Neuron (in vitro differentiated cells): ENCODE results near the gene TMPRSS9.
"Not testable (repeated sequence)": the region's sequence is repeated elsewhere in the genome, so short reads cannot be mapped to it uniquely, and the experiment has no call there.

Source experiments
- H2AFZ ChIP-seq: one replicate; pipeline ENCODE4 v1.6.1; 2013; ENCODE audit warnings: low read depth, mild to moderate bottlenecking, inconsistent platforms, low read length, moderate library complexity
- H3K27me3 ChIP-seq: one replicate; pipeline ENCODE4 v1.6.1; 2013; ENCODE audit warnings: low read length; ENCODE audit not compliant: insufficient read depth
- H3K36me3 ChIP-seq: one replicate; pipeline ENCODE4 v1.6.1; 2013; ENCODE audit warnings: low read length; ENCODE audit not compliant: insufficient read depth
- H3K4me1 ChIP-seq: one replicate; pipeline ENCODE4 v1.6.1; 2013; ENCODE audit warnings: low read length; ENCODE audit not compliant: insufficient read depth
- H3K4me3 ChIP-seq: 2 replicates; pipeline ENCODE4 v1.5.1; 2013; ENCODE audit warnings: mild to moderate bottlenecking, low read length, moderate library complexity
- H3K9me3 ChIP-seq: one replicate; pipeline ENCODE4 v1.6.1; 2013; ENCODE audit warnings: low read length

TMPRSS9 gene

GRCh38 chr19:2387367-2388288 is 27.6 kb downstream of the TMPRSS9 start:
- no peaks in the 10 kb centered on the region for H3K27me3 ChIP-seq
- H3K4me1 ChIP-seq = peaks cover 5% of the 10 kb centered on the region
- no peak overlapping the region for H3K4me3 ChIP-seq
- H2AFZ ChIP-seq = no peak overlapping the region
- no peaks in the 10 kb centered on the region for H3K36me3 ChIP-seq
- no peaks in the 10 kb centered on the region for H3K9me3 ChIP-seq

DNA sequence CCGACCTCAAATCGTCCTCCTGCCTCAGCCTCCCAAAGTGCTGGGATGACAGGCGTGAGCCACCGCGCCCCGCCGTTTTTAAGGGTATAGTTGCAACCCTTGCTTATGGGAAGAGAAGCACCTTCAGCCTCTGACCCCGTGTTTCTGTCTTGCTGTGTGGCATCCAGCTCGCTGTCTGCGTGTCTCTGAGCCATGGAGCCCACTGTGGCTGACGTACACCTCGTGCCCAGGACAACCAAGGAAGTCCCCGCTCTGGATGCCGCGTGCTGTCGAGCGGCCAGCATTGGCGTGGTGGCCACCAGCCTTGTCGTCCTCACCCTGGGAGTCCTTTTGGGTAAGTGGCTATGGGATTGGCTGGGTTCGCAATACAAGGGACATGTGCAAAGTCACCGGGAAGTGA is 29.5 kb downstream of the TMPRSS9 start:
- H3K9me3 ChIP-seq = no peaks in the 10 kb centered on the region
- H3K27me3 ChIP-seq = no peaks in the 10 kb centered on the region
- peaks cover 5% of the 10 kb centered on the region for H3K4me1 ChIP-seq
- H2AFZ ChIP-seq = no peak overlapping the region
- H3K4me3 ChIP-seq = no peak overlapping the region
- H3K36me3 ChIP-seq = no peaks in the 10 kb centered on the region

DNA sequence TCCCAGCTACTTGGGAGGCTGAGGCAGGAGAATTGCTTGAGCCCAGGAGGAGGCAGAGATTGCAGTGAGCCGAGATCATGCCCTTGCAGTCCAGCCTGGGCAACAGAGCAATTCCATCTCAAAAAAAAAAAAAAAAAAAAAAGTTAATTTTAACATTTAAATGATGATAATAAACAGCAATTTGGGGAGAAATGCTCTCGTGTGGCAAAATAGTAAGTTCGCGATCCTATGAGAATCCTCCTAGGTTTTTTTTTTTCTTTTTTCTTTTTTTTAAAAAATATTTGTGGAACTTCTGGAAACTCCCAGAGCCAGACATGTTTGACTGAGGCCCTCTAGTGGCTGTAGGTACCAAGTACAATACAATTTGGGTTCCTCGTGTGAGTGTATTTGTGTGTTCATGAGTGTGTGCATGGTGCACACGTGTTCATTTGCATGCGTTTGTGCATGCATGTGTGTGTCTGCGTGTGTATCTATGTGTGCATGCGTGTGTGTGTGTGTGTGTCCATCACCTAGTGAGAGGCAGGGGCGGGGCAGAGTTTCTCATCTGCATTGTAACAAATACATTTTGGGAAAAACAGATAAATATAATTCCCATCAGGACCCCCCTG is 31.2 kb downstream of the TMPRSS9 start:
- Histone ChIP-seq H3K36me3 (no peaks in the 10 kb centered on the region), H3K27me3 (no peaks in the 10 kb centered on the region), H3K4me3 (no peak overlapping the region), H3K4me1 (peaks cover 5% of the 10 kb centered on the region), H2AFZ (no peak overlapping the region), H3K9me3 (peaks cover 2% of the 10 kb centered on the region)

DNA sequence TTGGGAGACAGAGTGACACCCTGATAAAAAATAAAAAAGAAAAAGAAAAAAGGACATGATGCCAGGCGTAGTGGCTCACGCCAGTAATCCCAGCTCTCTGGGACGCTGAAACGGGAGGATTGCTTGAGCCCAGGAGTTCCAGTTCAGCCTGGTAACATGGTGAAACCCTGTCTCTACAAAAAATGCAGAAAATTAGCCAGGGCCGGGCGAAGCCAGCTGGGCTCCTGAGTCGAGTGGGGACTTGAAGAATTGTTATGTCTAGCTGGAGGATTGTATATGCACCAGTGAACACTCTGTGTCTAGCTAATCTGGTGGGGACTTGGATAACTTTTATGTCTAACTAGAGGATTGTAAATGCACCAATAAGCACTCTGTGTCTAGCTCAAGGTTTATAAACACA is 32.3 kb downstream of the TMPRSS9 start:
- Histone ChIP-seq H3K4me1 (peaks cover 5% of the 10 kb centered on the region), H3K9me3 (peaks cover 2% of the 10 kb centered on the region), H2AFZ (no peak overlapping the region), H3K4me3 (no peak overlapping the region), H3K36me3 (no peaks in the 10 kb centered on the region), H3K27me3 (no peaks in the 10 kb centered on the region)

DNA sequence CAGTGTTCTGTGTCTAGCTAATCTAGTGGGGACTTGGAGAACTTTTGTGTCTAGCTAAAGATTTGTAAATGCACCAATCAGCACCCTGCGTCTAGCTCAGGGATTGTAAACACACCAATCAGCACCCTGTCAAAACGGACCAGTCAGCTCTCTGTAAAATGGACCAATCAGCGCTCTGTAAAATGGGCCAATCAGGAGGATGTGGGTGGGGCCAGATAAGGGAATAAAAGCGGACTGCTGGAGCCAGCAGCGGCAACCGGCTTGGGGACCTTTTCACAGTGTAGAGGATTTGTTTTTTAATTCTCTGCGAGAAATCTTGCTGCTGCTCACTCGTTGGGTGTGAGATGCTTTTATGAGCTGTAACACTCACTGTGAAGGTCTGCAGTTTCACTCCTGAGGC is 32.8 kb downstream of the TMPRSS9 start:
- not testable (repeated sequence) for H3K9me3 ChIP-seq, H3K36me3 ChIP-seq, H2AFZ ChIP-seq, H3K27me3 ChIP-seq, H3K4me3 ChIP-seq, H3K4me1 ChIP-seq

DNA sequence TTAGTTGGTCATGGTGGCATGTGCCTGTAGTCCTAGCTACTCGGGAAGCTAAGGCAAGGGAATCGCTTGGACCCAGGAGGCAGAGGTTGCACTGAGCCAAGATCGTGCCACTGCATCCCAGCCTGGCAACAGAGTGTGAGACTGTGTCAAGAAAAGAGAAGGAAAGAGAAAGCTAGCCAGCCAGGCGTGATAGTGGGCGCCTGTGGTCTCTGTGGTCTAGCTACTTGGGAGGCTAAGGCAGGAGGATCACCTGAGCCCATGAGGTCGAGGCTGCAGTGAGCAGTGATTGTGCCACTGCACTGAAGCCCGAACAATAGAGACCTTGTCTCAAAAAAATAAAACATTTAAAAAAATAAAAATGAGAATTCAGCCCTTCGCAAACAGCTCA is 34.0 kb downstream of the TMPRSS9 start:
- no peaks in the 10 kb centered on the region for H3K4me1 ChIP-seq
- H2AFZ ChIP-seq = no peak overlapping the region
- H3K9me3 ChIP-seq = peaks cover 2% of the 10 kb centered on the region
- no peaks in the 10 kb centered on the region for H3K36me3 ChIP-seq
- H3K27me3 ChIP-seq = no peaks in the 10 kb centered on the region
- H3K4me3 ChIP-seq = no peak overlapping the region

- Histone ChIP-seq H3K27me3 (no peaks in the 10 kb centered on the region), H3K4me3 (no peak overlapping the region), H3K4me1 (no peaks in the 10 kb centered on the region), H2AFZ (no peak overlapping the region), H3K9me3 (peaks cover 2% of the 10 kb centered on the region), H3K36me3 (no peaks in the 10 kb centered on the region)
Measured at GRCh38 chr19:2394442-2395292, 34.6 kb downstream of the TMPRSS9 start.

GRCh38 chr19:2395293-2395829 is 35.3 kb downstream of the TMPRSS9 start:
- not testable (repeated sequence) for H3K4me3 ChIP-seq, H3K4me1 ChIP-seq, H3K36me3 ChIP-seq, H3K9me3 ChIP-seq, H2AFZ ChIP-seq, H3K27me3 ChIP-seq

- not testable (repeated sequence) for H3K36me3 ChIP-seq, H3K4me1 ChIP-seq, H3K4me3 ChIP-seq, H3K27me3 ChIP-seq, H2AFZ ChIP-seq, H3K9me3 ChIP-seq
Measured at GRCh38 chr19:2397173-2397572, 37.1 kb downstream of the TMPRSS9 start.

- no peak overlapping the region for H2AFZ ChIP-seq
- no peaks in the 10 kb centered on the region for H3K4me1 ChIP-seq
- H3K27me3 ChIP-seq = no peaks in the 10 kb centered on the region
- no peaks in the 10 kb centered on the region for H3K36me3 ChIP-seq
- no peak overlapping the region for H3K4me3 ChIP-seq
- peaks cover 2% of the 10 kb centered on the region for H3K9me3 ChIP-seq
Measured at GRCh38 chr19:2398735-2399305, 38.8 kb downstream of the TMPRSS9 start.

DNA sequence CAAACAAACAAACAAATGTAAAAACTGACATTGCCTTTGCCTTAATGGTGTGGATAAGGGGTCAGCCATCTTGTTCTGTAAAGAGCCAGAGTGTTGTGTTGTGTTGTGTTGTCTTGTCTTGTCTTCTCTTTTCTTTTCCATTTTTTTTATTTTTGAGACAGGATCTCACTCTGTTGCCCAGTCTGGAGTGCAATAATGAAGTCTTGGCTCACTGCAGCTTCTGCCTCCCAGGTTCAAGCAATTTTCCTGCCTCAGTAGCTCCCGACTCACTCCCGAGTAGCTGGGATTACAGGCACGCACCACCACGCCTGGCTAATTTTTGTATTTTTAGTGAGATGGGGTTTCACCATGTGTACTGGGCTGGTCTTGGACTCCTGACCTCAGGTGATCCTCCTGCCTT is 39.5 kb downstream of the TMPRSS9 start:
- no peaks in the 10 kb centered on the region for H3K27me3 ChIP-seq
- no peaks in the 10 kb centered on the region for H3K36me3 ChIP-seq
- H3K4me1 ChIP-seq = no peaks in the 10 kb centered on the region
- no peak overlapping the region for H2AFZ ChIP-seq
- H3K9me3 ChIP-seq = peaks cover 2% of the 10 kb centered on the region
- no peak overlapping the region for H3K4me3 ChIP-seq

DNA sequence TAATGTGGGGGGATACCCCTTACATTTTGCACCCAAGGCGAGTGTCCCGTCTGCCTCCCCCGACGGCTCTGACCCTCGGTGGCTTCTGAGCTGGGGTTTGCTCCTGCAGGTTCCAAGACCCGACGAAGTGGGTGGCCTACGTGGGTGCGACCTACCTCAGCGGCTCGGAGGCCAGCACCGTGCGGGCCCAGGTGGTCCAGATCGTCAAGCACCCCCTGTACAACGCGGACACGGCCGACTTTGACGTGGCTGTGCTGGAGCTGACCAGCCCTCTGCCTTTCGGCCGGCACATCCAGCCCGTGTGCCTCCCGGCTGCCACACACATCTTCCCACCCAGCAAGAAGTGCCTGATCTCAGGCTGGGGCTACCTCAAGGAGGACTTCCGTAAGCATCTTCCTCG is 48.2 kb downstream of the TMPRSS9 start:
- Histone ChIP-seq H3K4me1 (no peaks in the 10 kb centered on the region), H3K36me3 (no peaks in the 10 kb centered on the region), H3K9me3 (peaks cover 3% of the 10 kb centered on the region), H2AFZ (no peak overlapping the region), H3K4me3 (no peak overlapping the region), H3K27me3 (no peaks in the 10 kb centered on the region)
